ENCODE results near the gene ZER1.

ZER1 gene

DNA sequence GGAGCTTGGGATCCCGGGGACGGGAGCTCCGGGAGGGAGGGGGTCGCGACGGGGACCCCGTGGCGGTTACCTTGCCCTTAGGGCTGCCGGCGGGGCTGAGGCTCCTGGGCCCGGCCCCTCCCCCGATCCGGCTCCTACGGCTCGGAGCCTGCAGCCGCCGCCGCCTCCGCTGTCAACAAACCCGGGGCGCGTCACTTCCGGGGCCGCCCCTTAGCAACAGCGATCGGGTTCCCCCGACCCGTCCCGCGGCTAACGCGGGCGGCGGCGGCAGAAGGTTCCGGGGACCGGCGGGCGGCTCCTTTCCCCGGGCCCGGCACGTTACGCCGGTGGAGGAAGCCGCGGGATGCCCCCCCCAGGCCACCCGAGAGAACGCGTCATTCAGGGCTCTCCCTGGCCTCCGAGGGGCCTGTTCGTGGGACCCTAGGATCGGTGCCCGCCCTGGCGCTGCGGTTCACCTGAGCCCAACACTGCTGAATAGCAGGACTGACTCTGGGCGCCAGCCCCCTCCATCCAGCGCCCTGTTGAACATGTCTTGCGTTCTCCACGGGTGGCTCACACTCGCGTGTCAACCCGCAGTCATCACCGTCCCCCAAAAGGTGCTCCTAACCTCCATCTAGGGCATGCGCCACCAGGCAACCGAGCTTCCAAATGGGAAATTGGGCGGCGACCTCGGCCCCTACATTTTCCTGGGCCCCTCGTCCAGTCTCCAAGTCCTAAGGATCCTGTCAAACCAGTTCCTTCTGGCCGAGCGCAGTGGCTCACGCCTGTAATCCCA is at the start of gene ZER1:
Gene ZER1, minus strand, starts transcription at position 183 of the 775 bp plus-strand sequence. CDS start 16,362 bp downstream, outside the sequence.
- TF ChIP-seq, protein P1, sequence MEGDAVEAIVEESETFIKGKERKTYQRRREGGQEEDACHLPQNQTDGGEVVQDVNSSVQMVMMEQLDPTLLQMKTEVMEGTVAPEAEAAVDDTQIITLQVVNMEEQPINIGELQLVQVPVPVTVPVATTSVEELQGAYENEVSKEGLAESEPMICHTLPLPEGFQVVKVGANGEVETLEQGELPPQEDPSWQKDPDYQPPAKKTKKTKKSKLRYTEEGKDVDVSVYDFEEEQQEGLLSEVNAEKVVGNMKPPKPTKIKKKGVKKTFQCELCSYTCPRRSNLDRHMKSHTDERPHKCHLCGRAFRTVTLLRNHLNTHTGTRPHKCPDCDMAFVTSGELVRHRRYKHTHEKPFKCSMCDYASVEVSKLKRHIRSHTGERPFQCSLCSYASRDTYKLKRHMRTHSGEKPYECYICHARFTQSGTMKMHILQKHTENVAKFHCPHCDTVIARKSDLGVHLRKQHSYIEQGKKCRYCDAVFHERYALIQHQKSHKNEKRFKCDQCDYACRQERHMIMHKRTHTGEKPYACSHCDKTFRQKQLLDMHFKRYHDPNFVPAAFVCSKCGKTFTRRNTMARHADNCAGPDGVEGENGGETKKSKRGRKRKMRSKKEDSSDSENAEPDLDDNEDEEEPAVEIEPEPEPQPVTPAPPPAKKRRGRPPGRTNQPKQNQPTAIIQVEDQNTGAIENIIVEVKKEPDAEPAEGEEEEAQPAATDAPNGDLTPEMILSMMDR (IDR thresholded peaks at IDR 0.05; ENCODE audit: low read depth, low read length, missing control alignments): no peak
- DNase-seq (ENCODE audit: extremely low read depth, low read depth): peak; percentile 26
- H3K4me3 ChIP-seq (replicated peaks; ENCODE audit: low read depth, low read length): peak within 1 kb of the TSS; percentile 72

DNA sequence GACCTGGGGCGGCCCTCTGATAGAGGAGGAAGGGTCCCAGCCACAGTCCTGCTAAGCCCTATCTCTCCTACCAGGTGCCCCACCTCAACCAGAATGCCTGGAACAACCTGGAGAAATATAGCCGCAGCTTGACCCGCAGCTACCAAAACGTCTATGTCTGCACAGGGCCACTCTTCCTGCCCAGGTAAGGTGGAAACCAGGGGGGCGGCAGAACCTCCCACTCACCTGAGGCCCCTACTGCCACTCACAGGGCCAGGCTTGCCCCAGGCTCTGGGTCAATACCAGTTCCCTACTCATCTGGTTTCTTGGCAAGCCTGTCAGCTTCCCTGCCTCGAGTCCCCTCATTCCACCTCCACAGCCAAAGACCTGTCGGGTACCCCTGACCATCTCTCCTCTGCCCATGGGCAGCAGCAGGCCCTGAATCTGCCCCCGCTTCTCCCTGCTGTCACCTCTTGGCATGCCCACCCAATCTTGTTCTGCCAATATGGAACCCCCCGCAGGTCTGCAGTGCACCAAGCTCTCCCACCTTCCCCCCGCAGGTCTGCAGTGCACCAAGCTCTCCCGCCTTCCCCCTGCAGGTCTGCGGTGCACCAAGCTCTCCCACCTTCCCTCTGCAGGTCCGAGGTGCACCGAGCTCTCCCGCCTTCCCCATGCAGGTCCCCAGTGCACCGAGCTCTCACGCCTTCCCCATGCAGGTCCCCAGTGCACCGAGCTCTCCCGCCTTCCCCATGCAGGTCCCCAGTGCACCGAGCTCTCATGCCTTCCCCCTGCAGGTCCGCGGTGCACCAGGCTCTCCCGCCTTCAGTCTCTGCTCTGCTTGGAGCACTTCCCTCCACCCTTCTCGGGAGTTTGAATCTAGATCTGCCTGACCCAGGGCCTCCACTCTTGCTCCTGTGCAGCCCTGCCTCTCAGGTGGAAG is 49.2 kb upstream of the ZER1 start:
- H3K4me3 ChIP-seq (replicated peaks; ENCODE audit: low read depth, low read length): no peak overlapping the region
- TF ChIP-seq, protein P1 (IDR thresholded peaks at IDR 0.05; ENCODE audit: low read depth, low read length, missing control alignments): no peak
- no peak for DNase-seq (ENCODE audit: extremely low read depth, low read depth)

DNA sequence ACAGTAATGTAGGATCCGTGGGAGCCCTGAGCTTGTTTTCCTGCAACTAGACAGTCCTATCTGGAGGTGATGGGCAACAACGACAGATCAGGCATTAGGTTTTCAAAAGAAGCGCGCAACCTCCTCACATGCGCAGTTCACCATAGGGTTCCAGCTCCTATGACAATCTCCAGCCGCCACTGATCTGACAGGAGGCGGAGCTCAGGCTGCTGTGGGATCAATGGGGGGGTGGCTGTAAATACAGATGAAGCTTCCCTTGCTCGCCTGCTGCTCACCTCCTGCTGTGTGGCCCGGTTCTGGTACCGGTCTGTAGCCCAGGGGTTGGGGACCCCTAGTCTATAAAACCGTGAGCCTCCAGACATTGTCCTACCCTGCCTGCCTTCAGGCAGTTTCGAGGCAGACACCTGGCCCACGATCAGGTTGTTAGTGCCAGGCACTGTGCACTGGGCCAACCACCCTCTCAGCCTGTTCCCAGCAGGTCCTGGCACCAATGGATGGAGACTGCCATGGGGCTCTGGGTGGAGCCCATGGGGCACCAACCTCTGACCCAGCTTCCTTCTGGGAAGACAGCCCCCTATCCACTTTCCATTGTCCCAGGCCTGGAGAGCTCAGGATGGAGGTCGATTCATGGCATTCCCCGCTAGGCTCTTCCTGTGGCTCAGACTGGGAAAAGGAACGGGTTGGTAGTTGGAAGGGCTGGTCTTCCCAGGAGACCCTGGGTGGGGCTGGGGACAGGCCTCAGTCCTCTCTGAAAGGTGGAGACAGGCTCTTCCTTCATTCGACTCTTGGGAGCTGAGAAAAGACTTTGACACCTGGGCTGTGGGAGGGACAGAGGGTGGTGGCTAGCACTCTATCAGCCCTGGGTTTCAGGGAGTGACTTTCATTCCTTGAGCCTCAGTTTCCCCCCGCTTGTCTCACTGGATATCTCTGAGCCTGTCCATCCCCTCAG is 48.3 kb upstream of the ZER1 start:
- H3K4me3 ChIP-seq (replicated peaks; ENCODE audit: low read depth, low read length): peak overlapping the region; percentile 62
- no peak for DNase-seq (ENCODE audit: extremely low read depth, low read depth)
- TF ChIP-seq, protein P1 (IDR thresholded peaks at IDR 0.05; ENCODE audit: low read depth, low read length, missing control alignments): no peak

- peak overlapping the region; percentile 62 for H3K4me3 ChIP-seq (replicated peaks; ENCODE audit: low read depth, low read length)
- TF ChIP-seq, protein P1 (IDR thresholded peaks at IDR 0.05; ENCODE audit: low read depth, low read length, missing control alignments): no peak
- DNase-seq (ENCODE audit: extremely low read depth, low read depth): no peak
Measured at GRCh38 chr9:128818839-128819715, 47.4 kb upstream of the ZER1 start.

GRCh38 chr9:128818099-128818838 is 46.5 kb upstream of the ZER1 start, which contains the start of gene ENDOG:
TSS of gene ENDOG (plus strand) at chr9:128818500. CDS start at chr9:128818685, 185 bp downstream.
- TF ChIP-seq, protein P1 (IDR thresholded peaks at IDR 0.05; ENCODE audit: low read depth, low read length, missing control alignments): peak; percentile 99
- H3K4me3 ChIP-seq (replicated peaks; ENCODE audit: low read depth, low read length): peak within 1 kb of the TSS; percentile 62
- DNase-seq (ENCODE audit: extremely low read depth, low read depth): peak; percentile 88
